ENCODE results near the gene TLE4.

Gene TLE4

DNA sequence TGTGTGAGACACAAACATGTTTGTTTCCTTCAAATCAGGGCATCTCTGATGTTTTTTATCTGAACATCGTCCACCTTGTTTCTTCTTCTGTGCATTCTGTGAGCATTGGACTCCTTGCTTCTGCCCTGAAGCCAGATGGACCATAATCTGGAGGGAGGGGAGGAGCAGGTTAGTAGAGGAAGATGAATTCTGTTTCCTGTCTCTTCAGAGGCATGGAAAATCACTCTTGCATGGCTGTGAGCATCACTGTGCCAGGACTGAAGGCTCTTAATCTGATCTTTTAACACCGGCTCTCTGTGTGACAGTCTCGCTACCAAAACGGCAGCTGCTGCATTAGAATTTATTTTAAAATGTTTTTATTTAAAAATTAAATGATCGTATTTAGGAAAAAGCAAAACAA, 43.3 kb downstream of the TLE4 start:
- Histone ChIP-seq H3K4me3 (ENCODE audit: low read length) (no peak overlapping the region), H3K9ac (ENCODE audit: low read length) (no peak overlapping the region), H3K27ac (ENCODE audit: low read depth, low read length) (no peak overlapping the region), H3K4me1 (ENCODE audit: control insufficient read depth, insufficient read depth, low read length) (peaks cover 34% of the 10 kb centered on the region), H3K27me3 (ENCODE audit: control insufficient read depth, insufficient read depth, low read length) (no peaks in the 10 kb centered on the region), H3K36me3 (ENCODE audit: control insufficient read depth, insufficient read depth, low read length) (no peaks in the 10 kb centered on the region)

DNA sequence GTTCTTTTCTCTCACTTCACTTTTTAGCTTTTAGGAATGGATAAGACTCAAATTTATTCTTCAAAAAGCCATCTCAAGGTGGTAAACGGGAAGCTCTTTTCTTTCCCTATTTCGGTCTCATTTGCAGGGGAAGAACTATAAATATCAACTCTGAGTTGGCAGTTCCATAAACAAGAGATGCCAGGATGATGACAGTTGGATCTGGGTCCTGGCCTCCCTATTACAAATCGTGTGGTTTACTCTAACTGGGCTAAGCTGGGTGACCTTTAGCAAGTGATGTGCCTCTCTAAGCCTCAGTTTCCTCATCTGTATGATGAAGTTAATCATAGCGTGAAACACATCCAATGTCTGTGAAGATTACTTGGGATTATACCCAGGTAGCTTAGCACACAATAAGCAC, 44.2 kb downstream of the TLE4 start:
- H3K4me3 ChIP-seq (ENCODE audit: low read length): no peak overlapping the region
- no peaks in the 10 kb centered on the region for H3K27me3 ChIP-seq (ENCODE audit: control insufficient read depth, insufficient read depth, low read length)
- no peaks in the 10 kb centered on the region for H3K36me3 ChIP-seq (ENCODE audit: control insufficient read depth, insufficient read depth, low read length)
- H3K9ac ChIP-seq (ENCODE audit: low read length): no peak overlapping the region
- peaks cover 30% of the 10 kb centered on the region for H3K4me1 ChIP-seq (ENCODE audit: control insufficient read depth, insufficient read depth, low read length)
- no peak overlapping the region for H3K27ac ChIP-seq (ENCODE audit: low read depth, low read length)

DNA sequence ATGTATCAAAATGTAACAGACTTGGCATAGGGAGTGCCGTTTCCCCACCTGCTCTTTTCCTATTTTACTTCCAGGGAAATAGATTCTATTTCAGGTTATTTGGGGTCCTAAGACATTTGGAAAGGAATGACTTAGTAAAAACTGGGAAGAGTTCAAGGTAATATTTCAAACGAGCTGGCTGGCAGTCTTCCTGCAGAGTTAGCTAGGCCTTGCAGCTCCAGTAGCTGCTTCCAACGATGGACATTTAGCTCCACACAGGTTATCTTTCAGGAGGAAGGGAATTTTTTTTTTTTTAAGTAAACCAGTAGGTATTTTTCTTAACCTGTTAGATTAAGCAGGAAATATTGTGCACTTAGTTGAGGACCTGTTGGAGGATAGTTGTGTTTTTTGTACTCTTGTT, 45.2 kb downstream of the TLE4 start:
- H3K36me3 ChIP-seq (ENCODE audit: control insufficient read depth, insufficient read depth, low read length): no peaks in the 10 kb centered on the region
- no peak overlapping the region for H3K9ac ChIP-seq (ENCODE audit: low read length)
- H3K27me3 ChIP-seq (ENCODE audit: control insufficient read depth, insufficient read depth, low read length): no peaks in the 10 kb centered on the region
- H3K27ac ChIP-seq (ENCODE audit: low read depth, low read length): no peak overlapping the region
- H3K4me1 ChIP-seq (ENCODE audit: control insufficient read depth, insufficient read depth, low read length): peaks cover 29% of the 10 kb centered on the region
- H3K4me3 ChIP-seq (ENCODE audit: low read length): no peak overlapping the region

DNA sequence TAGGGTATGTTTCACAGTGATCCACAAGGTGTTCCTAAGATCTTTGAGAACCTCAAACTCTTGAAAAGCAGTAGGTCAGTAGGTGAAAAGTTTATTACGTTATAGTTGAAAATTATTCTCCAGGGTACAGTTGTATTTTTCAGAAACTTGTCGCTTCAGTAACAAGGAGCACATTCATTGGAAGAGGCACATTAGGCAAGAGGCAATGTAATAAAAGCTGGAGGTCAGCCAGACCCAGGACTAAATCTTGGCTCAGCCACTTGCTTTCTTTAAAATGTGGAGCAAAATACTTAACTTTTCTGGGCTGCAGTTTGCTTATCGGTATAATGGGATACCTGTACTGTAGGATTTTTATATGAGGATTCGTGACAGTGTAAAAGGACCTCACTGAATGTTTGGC, 45.6 kb downstream of the TLE4 start:
- H3K9ac ChIP-seq (ENCODE audit: low read length): no peak overlapping the region
- H3K4me1 ChIP-seq (ENCODE audit: control insufficient read depth, insufficient read depth, low read length): peaks cover 26% of the 10 kb centered on the region
- no peak overlapping the region for H3K4me3 ChIP-seq (ENCODE audit: low read length)
- H3K27me3 ChIP-seq (ENCODE audit: control insufficient read depth, insufficient read depth, low read length): no peaks in the 10 kb centered on the region
- no peaks in the 10 kb centered on the region for H3K36me3 ChIP-seq (ENCODE audit: control insufficient read depth, insufficient read depth, low read length)
- no peak overlapping the region for H3K27ac ChIP-seq (ENCODE audit: low read depth, low read length)

DNA sequence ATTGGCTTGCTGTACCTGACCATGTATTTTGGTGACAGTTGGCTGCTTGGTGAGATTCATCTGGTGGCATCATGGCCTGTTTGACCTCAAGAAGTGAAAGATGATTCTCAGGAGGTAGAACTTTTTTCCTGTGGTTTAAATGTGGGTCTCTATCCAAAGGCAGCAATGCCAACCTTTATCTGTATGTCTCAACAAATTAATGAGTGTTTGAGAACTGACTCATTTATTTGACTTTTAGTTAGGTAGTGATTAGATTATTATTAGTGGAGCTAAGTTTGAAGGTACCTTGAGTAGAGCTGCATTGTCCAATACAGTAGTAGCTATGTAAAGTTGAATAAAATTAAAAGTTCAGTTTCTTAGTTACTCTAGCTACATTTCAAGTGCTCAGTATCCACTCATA, 48.2 kb downstream of the TLE4 start:
- H3K4me1 ChIP-seq (ENCODE audit: control insufficient read depth, insufficient read depth, low read length): peaks cover 16% of the 10 kb centered on the region
- no peak overlapping the region for H3K4me3 ChIP-seq (ENCODE audit: low read length)
- no peaks in the 10 kb centered on the region for H3K36me3 ChIP-seq (ENCODE audit: control insufficient read depth, insufficient read depth, low read length)
- no peaks in the 10 kb centered on the region for H3K27me3 ChIP-seq (ENCODE audit: control insufficient read depth, insufficient read depth, low read length)
- no peak overlapping the region for H3K9ac ChIP-seq (ENCODE audit: low read length)
- no peak overlapping the region for H3K27ac ChIP-seq (ENCODE audit: low read depth, low read length)

DNA sequence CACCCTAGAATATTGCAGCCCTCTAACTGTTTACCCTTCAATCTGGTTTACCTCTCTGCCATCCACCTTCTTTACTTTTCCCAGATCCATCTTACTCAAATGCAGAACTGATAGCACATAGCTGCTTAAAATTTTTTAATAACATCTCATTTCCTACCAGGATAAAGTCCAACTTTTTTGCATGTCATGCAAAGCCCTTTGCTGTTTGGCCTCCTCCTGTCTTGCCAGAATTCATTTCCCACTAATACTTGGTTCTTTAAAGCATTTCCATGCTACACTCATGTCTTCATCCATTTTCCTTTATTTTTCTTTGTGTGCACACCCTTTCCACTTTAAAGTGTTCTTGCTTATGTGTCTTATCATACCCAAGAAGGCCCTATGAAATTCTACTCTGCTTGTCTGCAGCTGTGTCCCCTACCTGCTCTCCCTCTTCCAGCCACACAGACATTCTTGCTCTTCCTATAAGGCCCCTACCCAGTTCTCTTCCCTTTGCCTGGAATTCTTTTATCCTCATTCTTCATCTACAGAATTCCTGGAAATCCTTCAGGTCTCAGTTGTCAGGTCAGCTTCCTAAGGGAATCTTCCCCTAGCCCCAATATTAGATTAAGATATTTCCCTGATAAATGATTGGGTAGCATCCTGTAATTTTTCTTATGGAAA, 50.3 kb downstream of the TLE4 start:
- Histone ChIP-seq H3K27ac (ENCODE audit: low read depth, low read length) (no peak overlapping the region), H3K9ac (ENCODE audit: low read length) (no peak overlapping the region), H3K27me3 (ENCODE audit: control insufficient read depth, insufficient read depth, low read length) (no peaks in the 10 kb centered on the region), H3K4me1 (ENCODE audit: control insufficient read depth, insufficient read depth, low read length) (peaks cover 11% of the 10 kb centered on the region), H3K4me3 (ENCODE audit: low read length) (no peak overlapping the region), H3K36me3 (ENCODE audit: control insufficient read depth, insufficient read depth, low read length) (no peaks in the 10 kb centered on the region)

DNA sequence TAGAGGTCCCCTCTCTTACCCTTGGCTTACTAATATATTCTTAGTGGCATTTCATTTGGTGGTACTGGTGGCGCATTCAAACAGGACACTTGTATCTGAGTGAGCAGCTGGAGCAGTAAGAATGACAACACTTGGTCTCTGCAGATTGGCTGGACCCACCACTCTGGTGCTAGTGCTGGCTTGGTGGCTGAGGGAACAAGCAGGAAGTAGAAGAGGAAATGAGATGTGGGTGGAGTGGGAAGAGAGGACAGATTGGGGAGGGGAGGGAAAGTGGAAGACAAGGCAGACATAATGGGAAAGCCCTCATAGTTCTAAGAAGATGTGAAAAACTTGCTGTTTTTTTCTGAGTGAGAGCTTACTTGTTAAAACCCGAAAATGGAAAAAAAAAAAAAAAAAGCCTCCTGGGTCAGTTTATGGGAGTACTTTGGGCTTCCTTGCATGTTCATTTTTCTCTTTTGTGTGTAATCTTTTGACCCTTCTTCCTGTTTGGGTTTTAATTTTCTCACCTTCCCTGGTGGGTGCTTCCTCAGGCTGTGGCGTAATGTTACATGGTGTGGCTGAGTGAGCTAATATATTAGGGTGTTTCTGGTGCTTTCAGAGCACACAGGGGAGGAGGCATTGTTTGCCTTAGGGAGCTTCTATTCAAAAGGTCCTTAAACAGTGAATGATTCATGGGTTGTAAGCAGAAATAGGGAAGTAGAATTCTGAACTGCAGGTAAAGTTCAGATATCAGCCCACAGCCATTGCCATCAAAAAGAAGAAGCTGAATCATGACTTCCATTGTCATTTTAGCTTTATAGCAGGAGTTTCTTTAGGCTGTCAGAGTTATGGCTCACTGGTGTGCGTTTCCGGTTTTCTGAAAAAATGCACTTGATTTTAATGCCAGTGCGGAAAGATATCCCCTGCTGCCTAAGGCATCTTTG, 52.3 kb downstream of the TLE4 start:
- H3K4me3 ChIP-seq (ENCODE audit: low read length): no peak overlapping the region

DNA sequence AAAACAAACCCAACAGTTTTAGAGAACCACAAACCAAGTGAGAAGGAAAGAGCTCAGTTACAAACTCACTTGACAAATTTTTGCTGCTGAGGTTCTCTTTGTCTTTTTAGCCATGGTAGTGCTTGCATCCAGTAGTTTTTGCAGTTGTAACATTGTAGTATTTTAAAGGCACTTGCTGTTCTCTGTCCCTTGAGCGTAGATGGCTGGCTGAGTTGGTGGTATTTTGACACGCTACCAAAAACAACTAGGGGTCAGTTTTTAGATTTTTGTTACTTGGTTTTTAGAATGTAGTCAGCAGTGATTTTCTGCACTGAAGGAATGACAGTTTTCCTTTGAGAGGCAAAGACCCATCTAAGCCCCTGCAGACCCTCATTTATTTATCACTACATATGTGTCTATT, 58.0 kb downstream of the TLE4 start:
- Histone ChIP-seq H3K27me3 (ENCODE audit: control insufficient read depth, insufficient read depth, low read length) (no peaks in the 10 kb centered on the region), H3K4me1 (ENCODE audit: control insufficient read depth, insufficient read depth, low read length) (no peaks in the 10 kb centered on the region), H3K4me3 (ENCODE audit: low read length) (no peak overlapping the region), H3K9ac (ENCODE audit: low read length) (no peak overlapping the region), H3K27ac (ENCODE audit: low read depth, low read length) (no peak overlapping the region), H3K36me3 (ENCODE audit: control insufficient read depth, insufficient read depth, low read length) (peaks cover 2% of the 10 kb centered on the region)

More for the DNA sequence above, 52.3 kb downstream of the TLE4 start:
- Histone ChIP-seq H3K27ac (ENCODE audit: low read depth, low read length) (no peak overlapping the region), H3K9ac (ENCODE audit: low read length) (no peak overlapping the region), H3K4me1 (ENCODE audit: control insufficient read depth, insufficient read depth, low read length) (no peaks in the 10 kb centered on the region), H3K36me3 (ENCODE audit: control insufficient read depth, insufficient read depth, low read length) (peaks cover 2% of the 10 kb centered on the region), H3K27me3 (ENCODE audit: control insufficient read depth, insufficient read depth, low read length) (no peaks in the 10 kb centered on the region)

DNA sequence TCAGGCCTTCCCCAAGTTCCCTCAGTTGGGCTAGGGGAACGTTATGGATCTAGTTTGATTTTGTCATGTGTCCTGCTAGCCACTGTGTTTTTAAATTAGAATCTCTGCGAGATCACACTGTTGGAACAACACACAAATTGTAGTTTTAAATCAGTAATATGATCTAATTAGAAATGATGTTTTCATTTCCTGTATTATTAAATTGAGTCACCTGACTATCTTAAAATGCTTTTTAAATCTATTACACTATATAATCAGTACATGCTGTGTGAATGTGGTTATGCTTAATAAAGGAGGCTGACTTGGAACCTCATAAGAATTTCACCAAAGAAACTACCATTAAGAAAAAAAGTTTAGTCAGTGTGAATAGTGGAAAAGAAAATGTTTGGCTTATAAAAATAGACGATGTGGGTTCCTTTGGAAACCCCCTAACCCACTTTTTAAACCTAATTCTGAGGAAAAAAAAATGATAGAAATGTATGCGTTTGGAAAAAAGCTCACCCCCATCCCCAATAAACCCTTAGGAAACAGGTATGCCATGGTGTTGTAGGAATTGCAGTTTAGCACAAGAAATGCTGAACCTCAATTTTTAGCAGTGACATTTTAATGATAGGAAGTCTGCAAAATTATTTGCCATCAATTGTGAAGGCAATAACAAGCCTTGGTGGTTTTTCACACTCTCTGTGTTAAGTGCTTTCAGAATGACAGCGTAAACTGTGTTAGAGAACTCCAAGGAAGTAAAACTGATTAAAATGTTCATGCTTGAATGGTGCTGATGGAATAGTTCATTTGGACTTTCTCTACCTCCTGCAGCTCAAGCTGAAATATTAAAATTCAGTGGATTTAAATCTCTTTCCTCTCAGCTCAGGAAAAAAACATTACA, 59.0 kb downstream of the TLE4 start:
- Histone ChIP-seq H3K27ac (ENCODE audit: low read depth, low read length) (no peak overlapping the region), H3K27me3 (ENCODE audit: control insufficient read depth, insufficient read depth, low read length) (no peaks in the 10 kb centered on the region), H3K4me3 (ENCODE audit: low read length) (no peak overlapping the region), H3K4me1 (ENCODE audit: control insufficient read depth, insufficient read depth, low read length) (no peaks in the 10 kb centered on the region), H3K9ac (ENCODE audit: low read length) (no peak overlapping the region), H3K36me3 (ENCODE audit: control insufficient read depth, insufficient read depth, low read length) (peaks cover 2% of the 10 kb centered on the region)

DNA sequence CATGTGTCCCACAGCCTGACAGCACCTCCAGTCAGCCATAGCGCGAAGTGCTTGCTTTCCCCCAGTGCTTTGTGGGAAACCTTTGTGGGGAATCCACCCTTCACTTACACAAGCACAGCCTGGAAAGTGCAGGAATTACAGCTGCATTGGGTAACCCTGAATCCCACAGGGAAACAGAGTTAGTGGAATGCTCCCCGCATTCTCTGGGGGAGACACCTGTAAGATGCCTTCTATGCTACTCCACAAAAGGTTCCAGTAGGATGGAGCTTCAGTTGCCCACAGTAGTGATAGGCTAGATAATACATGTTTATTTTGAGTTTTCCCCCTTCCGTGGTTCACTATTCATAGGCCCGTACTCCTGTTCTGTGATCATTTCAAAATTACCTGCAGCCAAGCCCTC, 60.3 kb downstream of the TLE4 start:
- Histone ChIP-seq H3K27ac (ENCODE audit: low read depth, low read length) (no peak overlapping the region), H3K4me1 (ENCODE audit: control insufficient read depth, insufficient read depth, low read length) (no peaks in the 10 kb centered on the region), H3K27me3 (ENCODE audit: control insufficient read depth, insufficient read depth, low read length) (no peaks in the 10 kb centered on the region), H3K36me3 (ENCODE audit: control insufficient read depth, insufficient read depth, low read length) (peaks cover 2% of the 10 kb centered on the region), H3K4me3 (ENCODE audit: low read length) (no peak overlapping the region), H3K9ac (ENCODE audit: low read length) (no peak overlapping the region)

DNA sequence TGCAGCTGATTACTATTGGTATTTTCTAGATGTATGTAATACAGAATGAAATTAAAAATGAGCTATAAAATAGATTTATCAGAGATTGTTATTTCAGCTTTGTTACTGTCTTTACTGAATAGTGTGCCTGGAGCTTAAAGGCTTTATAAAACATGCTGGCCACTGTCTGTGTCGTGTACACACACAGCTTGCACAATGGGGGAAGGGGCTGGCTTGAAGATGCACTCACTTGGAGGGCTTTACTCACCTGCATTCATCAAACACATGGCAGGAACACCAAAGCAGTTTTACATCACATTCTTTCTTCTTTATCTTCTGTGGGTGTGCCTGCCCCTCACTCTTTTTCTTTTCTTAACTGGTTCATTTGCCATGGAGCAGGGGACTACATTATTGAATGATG, 60.9 kb downstream of the TLE4 start:
- no peaks in the 10 kb centered on the region for H3K4me1 ChIP-seq (ENCODE audit: control insufficient read depth, insufficient read depth, low read length)
- no peak overlapping the region for H3K4me3 ChIP-seq (ENCODE audit: low read length)
- no peak overlapping the region for H3K27ac ChIP-seq (ENCODE audit: low read depth, low read length)
- H3K9ac ChIP-seq (ENCODE audit: low read length): no peak overlapping the region
- H3K27me3 ChIP-seq (ENCODE audit: control insufficient read depth, insufficient read depth, low read length): no peaks in the 10 kb centered on the region
- peaks cover 2% of the 10 kb centered on the region for H3K36me3 ChIP-seq (ENCODE audit: control insufficient read depth, insufficient read depth, low read length)

DNA sequence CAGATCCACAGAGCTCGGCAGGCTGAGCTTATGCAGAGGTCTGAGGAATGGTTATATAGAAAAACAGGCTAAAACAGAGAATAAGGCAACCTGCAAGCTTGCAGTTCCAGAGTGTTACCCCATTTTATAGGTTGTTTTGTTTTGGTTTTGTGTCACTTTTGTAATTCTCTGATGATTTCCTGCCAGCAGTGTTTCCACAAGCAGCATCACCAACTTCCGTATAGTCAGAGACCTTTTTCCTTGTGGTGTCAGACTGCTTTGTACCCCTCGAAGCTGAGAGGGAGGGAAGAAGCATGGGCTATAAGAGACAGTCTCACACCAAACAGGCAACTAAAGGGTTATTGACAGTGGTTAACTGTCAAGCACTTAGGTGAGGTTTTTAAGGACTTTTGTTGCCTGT, 61.8 kb downstream of the TLE4 start:
- Histone ChIP-seq H3K36me3 (ENCODE audit: control insufficient read depth, insufficient read depth, low read length) (no peaks in the 10 kb centered on the region), H3K4me1 (ENCODE audit: control insufficient read depth, insufficient read depth, low read length) (no peaks in the 10 kb centered on the region), H3K4me3 (ENCODE audit: low read length) (no peak overlapping the region), H3K27ac (ENCODE audit: low read depth, low read length) (no peak overlapping the region), H3K27me3 (ENCODE audit: control insufficient read depth, insufficient read depth, low read length) (no peaks in the 10 kb centered on the region), H3K9ac (ENCODE audit: low read length) (no peak overlapping the region)
